Epithelial cell of prostate (primary cell): ENCODE measurements around the gene SLC25A13.
"Not testable (repeated sequence)": the region's sequence is repeated elsewhere in the genome, so short reads cannot be mapped to it uniquely, and the experiment has no call there.

ENCODE experiments used
- DNase-seq: peaks from one replicate; pipeline ENCODE4 v3.0.0-alpha.2; 2011; ENCODE audit warnings: low read depth, low spot score
- H3K27ac ChIP-seq: fragments of 450-650 bp; 2 replicates; pipeline ENCODE4 v1.5.1; 2017; ENCODE audit warnings: mild to moderate bottlenecking

Gene SLC25A13

DNA sequence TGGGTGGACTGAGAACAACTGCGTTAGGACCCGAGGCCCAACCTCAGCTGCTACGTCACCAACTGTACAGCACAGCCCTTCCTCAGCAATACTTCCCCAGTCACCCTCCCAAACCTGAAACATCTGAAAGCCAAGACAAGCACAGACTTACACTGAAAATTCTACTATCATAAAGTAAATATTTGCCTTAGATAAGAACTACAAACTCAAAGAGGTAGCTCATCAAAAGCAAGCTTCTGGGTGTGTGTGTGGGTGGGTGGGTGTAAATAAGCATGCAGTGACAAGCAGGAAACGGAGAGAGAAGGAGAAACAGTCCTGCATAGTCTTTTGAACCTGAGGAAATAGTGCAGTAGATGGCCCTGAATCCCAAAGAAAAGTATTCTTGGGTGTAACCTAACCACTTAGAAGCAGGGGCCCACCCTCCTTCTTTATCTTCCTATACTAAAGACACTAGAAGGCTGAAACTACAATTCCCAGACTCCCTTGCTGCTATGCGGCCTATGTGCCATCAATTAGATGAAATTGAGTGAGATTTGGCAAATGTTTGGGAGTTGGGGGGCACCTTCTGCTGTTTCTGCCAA, 18.7 kb downstream of the SLC25A13 start:
- H3K27ac ChIP-seq: peak overlapping the region; percentile 89
- peak; percentile 95 for DNase-seq

DNA sequence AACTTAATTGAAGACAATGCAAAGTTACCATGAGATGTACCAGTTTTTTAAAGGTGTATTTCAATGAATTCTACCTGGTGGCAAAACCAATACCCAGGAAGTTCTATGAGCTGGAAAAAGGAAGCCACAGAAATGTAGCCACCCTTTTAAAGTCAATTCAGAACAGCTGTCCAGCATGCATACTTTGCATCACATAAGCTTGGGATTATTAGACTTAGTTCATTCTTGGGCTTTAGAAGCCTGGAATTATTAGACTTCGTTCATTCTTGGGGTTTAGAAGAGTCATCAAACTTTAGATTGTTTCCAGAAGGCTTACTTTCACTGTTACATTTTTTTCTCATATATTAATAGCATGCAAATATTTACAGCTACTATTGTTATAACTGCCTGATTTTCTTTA, 20.9 kb downstream of the SLC25A13 start:
- no peak overlapping the region for H3K27ac ChIP-seq
- DNase-seq: no peak

DNA sequence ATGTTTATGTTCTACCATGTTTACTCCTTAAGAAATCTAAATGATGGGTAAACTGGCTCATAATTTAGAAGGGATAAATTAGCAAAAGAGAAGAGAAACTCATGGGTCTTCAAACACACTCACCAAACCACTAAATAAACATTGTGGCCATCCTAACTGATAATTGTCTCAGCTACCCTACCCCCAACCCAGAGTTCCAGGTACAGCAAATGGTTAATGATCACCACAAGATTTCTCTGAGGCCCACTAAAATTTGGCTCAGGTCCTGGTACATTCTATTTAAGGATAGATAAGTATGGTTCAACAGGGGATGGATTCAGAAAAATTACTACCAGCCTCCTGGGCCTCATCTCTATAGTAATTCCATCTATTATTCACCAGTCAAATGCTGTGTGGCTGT, 21.4 kb downstream of the SLC25A13 start:
- H3K27ac ChIP-seq: no peak overlapping the region
- DNase-seq: no peak

DNA sequence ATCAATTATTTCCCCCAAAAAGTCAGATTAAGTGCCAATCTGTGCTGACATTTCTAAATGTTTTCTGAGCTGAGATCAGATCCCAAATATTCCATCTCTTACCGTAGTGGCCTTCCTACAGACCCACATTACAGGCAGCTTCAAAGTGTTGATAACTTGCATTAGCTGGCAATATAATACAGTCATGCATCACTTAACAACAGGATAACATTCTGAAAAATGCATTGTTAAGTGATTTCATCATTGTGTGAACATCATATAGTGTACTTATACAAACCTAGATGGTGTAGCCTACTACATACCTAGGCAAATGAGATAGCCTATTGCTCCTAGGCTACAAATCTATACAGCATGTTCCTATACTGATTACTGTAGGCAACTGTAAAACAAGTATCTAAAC, 22.4 kb downstream of the SLC25A13 start:
- DNase-seq: no peak

DNA sequence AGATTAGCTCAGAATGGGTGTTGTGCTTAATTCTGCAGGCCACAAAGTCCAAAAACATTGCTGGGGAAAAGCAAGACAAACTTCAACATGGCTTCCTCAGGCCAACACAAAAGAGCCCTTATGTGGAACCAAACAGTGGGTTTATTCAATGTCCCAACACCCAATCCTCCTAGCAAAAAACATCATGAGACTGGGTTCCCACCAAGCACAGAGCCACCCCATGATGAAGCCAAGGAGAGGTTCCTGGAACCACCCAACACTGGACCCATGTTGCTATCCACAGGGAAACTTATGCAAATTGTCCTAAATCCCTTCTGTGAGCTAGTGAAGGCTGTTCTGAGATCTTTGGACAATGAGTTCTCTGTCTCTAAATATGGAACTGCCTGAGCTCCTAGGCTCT, 24.0 kb downstream of the SLC25A13 start:
- H3K27ac ChIP-seq: no peak overlapping the region
- DNase-seq: no peak

More for the DNA sequence above, 22.4 kb downstream of the SLC25A13 start:
- H3K27ac ChIP-seq: no peak overlapping the region

DNA sequence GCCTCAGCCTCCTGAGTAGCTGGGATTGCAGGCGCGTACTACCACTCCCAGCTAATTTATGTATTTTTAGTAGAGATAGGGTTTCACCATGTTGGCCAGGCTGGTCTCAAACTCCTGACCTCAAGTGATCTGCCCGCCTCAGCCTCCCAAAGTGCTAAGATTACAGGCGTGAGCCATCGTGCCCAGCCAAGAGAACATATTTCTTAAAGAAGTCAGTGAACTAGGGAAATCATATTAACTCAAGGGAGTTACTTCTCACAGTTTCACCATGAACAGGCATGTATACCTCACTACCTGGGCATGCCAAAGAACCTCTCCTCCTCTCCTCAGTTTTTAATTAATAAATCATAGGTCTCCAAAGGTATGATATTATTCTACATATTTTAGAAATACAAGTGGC, 24.5 kb downstream of the SLC25A13 start:
- H3K27ac ChIP-seq, DNase-seq: not testable (repeated sequence)

DNA sequence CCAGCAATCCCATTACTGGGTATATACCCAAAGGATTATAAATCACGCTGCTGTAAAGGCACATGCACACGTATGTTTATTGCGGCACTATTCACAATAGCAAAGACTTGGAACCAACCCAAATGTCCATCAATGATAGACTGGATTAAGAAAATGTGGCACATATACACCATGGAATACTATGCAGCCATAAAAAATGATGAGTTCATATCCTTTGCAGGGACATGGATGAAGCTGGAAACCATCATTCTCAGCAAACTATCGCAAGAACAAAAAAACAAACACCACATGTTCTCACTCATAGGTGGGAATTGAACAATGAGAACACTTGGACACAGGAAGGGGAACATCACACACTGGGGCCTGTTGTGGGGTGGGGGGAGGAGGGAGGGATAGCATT, 28.0 kb downstream of the SLC25A13 start:
- DNase-seq, H3K27ac ChIP-seq: not testable (repeated sequence)

DNA sequence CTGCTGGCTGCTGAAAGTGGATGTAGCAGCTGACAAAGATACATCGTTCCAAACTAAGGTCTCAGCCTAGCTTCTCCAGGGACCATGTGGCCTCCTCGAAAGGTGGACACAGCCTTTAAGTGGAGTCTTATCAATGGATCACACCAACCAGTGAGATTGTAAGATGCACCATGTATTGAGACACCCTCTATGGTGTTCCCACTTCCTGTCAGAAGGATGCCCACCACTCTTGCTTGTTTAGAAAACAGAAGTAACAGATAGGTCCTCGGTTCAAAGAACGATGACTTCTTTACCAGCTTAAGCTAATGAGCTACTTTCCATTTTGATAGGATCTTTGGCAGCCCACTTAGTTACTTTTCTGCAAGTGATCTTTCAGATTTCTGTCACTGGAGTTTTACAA, 34.3 kb downstream of the SLC25A13 start:
- H3K27ac ChIP-seq: no peak overlapping the region
- DNase-seq: no peak

DNA sequence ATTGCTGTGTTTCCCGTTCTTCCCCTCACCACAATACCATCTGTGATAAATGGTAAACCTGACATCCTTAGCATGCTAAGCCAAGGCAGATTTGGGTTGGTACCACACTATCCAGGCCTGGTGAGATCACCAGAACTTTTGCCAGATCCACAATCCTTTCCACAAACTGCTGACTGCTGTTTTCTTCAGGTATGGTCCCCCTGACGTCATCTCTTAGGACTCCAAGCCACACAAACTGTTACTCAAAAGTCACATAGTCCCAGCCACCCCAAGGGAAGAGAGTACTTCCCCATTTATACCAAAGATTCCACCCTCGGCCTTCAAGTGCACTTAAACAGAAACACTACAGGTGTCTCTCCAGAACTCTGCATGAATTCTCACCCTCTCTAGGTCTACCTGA, 34.8 kb downstream of the SLC25A13 start:
- DNase-seq: no peak
- H3K27ac ChIP-seq: no peak overlapping the region

DNA sequence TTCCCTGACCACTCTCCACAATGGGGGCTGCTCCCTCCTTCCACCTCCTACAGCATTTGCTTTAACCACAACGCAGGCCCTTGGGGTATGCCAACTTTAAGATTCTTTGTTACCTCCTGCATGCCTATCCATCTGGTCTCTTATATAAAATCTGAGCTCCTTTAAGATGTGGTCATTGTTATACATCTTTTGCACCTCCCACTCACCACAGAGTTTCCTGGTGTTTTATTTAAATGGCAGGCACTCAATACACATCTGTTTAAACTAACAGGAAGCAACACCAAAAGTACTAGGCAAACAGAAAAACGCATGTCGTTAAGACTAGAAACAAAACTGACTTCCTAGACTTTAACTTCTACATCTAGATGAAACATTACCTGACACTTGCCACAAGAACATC, 36.3 kb downstream of the SLC25A13 start:
- no peak for DNase-seq

DNA sequence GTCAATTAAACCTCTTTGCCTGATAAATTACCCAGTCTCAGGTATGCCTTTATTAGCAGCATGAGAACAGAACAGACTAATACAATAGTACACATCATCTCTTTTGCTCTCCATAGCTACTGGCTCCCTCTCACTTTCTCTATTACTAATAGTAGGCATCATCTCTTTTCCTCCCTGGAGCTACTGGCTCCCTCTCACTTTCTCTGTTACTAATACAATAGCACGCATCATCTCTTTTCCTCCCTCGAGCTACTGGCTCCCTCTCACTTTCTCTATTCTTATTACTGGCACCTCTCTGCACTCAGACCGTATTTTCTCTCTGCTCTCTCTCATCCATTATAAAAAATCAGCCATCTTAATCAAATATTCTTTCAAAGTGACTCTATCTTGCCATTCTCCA, 37.1 kb downstream of the SLC25A13 start:
- no peak for DNase-seq
- no peak overlapping the region for H3K27ac ChIP-seq

More for the DNA sequence above, 36.3 kb downstream of the SLC25A13 start:
- H3K27ac ChIP-seq: no peak overlapping the region

DNA sequence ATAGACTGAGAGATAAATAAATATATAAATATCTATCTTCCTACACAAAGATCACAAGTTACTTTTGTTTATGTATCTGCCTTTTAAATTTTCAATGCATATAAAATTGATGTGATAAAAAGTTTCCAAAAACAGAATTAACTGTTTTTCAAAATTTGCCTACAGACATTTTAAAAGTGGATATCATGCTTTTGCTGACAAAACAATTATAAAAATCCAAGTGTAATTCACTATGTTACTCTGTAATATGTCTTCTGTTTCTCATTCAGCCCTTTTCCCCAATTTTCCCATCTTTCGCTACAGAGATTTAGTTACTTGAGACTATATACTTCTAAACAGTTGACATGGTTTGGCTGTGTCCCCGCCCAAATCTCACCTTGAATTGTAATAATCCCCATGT, 37.7 kb downstream of the SLC25A13 start:
- no peak for DNase-seq
- H3K27ac ChIP-seq: no peak overlapping the region

DNA sequence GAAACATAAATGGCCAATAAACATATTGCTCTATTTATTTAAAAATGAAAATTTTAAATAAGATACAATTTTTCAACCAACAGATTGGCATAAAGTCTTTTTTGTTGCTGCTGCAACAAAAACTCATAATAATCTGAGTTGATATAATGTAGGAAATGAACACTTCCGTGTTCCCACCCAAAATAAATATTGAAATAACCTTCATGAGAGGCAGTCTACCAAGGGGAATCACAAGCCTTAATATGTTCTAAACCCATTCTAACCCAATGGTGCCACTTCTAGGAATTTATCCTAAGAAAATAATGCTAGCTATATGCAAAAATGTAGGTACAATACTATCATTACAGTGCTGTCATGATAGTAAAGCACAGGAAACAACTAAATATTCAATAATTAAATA, 39.1 kb downstream of the SLC25A13 start:
- no peak for DNase-seq
- H3K27ac ChIP-seq: no peak overlapping the region

DNA sequence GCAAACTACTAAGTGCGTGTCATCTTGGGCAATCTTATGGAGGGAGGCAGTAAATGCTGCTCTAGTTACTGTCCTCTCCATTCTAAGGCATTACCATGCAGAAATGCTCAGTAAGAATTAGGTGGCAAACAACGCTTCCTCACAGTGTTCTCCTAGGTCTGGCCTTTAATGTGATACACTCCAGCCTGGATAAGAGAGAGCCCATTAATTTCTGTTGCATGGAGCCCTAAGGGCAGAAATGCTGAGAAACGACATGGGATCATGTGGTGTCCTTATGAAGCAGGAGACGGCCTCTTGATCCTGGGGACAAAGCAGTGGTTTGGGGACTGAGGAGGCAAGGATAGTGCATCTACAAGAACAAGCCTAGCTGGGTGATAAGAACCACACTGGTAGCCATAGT, 44.0 kb downstream of the SLC25A13 start:
- DNase-seq: no peak
- H3K27ac ChIP-seq: no peak overlapping the region

DNA sequence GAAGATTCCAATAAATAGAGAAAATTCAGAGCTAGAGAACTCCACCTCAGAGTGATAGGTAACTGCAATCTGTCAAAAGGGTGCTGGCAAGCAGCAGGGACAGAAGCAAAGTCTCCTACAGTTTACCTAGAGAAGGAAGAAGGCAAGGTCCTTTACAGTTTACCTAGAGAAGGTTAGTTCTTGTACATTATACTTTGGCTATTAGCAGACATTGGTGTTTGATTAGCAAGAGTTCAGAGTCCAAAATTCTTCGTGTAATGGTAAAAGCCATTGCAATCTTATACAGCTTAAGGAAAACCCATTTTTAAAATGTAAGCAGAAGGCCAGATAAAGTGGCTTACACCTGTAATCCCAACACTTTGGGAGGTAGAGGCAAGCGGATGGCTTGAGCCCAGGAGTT, 45.9 kb downstream of the SLC25A13 start:
- H3K27ac ChIP-seq: no peak overlapping the region
- DNase-seq: no peak

DNA sequence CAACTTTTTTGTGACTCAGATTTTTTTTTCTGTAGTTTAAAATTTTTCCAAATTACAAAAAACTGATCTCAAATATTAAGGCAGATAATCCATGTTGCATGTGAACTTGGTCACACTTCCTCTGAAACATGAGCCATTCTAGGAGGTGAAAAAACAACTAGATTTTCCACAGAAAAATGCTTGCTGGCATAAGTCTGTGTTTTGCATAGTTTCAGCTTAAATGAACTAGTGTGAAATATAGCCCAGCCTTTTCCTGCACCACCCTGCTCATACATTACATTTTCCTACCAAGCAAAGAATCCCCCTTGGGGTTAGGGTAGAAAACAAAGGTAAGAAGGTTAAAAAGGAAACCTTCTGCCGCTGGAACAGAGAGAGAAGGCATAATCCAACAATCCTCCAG, 48.2 kb downstream of the SLC25A13 start:
- H3K27ac ChIP-seq: no peak overlapping the region
- DNase-seq: no peak

DNA sequence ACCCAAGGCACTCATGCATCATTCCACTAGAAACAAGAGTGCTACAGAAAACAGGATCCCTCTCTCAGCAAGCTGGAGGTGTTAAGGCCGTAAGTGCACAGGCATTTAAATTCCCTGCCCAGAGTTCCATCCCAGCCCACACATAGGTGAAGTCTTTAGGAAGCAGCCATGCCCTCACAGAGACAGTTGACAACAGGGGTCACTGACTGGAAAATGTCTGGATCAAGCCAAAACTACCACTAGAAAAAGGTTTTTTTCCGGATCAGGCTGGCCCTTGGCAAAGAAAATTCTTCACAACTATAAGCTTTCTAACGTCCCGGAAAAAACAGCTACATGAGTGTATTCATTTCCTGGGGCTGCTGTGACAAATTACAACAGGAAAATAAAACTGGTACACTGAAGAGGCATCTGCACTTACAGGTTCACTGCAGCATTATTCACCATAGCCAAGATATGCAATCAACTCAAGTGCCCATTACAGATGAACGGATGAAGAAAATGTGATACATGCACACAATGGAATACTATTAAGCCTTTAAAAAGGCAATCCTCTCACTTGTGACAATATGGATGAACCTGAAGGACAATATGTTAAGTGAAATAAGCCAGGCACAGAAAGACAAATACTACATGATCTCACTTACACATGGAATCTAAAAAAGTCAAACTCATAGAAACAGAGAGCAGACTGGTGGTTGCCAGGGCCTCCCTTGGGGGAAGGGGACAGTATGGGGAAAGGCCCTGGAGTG, 52.5 kb downstream of the SLC25A13 start:
- no peak overlapping the region for H3K27ac ChIP-seq
- no peak for DNase-seq

DNA sequence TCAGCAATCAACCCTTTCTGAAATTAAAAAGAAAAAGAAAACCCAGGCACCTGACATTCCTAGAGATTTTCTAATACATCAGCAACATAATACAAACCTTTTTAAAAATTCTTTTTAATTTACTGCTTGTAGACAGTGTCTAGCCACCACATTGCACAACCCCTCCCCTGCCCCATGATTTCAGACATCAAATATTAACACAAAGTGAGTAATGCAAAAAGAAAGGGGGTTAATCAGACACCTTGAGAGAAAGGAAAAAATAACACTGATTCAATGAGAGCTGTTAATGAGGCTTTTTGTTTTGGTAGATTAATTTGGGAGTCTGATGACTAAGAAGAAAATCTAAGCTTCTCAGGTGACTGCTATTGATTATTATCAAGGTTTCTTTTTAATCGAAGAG, 55.3 kb downstream of the SLC25A13 start:
- no peak overlapping the region for H3K27ac ChIP-seq
- no peak for DNase-seq

DNA sequence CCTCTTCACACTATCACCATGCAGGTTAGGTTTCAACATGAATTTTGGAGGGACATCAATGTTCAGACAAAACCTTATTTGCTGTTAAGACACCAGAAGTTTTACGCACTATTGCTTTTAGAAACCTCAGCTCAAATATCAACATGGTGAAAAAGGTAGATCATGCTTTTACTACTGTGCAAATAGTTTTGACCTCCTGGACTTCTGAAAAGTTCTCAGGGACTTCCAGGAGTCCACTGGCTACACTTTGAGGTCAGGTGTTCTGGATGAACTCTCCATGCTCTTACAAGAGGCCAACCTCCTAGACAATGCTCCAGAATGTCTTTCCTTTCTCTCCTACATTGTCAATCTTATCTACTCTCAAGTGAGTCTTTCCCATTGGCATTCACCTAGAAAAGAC, 55.9 kb downstream of the SLC25A13 start:
- DNase-seq: no peak
- no peak overlapping the region for H3K27ac ChIP-seq

DNA sequence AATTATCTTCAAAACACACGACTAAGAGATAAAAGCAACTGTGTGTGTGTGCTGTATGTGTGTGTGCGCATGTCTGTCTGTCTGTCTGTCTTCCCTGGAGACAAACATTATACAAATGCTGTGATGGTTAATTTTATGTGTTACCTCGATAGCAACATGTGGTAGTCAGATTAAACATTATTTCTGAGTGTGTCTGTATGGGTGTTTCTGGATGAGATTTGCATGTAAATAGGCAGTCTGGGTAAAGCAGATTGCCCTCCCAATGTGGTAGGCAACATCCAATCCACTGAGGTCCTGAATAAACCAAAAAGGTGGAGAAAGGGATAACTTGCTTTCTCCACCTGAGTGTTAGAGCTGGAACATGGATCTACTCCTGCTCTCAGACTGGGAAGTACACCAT, 67.9 kb downstream of the SLC25A13 start:
- H3K27ac ChIP-seq: no peak overlapping the region
- no peak for DNase-seq

DNA sequence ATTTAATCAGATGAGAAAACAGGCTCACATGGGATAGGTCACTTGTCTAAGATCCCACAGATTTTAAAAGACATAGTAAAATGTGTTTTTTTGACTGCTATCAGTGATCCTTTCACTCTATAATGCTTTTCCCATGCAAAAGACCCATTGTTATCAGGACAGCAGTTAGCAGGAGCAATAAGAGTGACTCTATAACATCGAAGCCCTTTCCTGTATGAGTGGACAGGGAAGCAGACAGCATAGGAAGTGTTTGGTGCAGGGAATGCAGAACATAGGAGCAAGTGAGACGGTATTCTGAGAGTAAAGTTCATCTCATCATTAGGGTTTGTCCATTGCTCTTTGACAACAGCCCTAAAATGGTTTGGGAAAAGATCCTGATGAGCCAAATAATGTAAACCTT, 68.5 kb downstream of the SLC25A13 start:
- no peak overlapping the region for H3K27ac ChIP-seq
- no peak for DNase-seq

DNA sequence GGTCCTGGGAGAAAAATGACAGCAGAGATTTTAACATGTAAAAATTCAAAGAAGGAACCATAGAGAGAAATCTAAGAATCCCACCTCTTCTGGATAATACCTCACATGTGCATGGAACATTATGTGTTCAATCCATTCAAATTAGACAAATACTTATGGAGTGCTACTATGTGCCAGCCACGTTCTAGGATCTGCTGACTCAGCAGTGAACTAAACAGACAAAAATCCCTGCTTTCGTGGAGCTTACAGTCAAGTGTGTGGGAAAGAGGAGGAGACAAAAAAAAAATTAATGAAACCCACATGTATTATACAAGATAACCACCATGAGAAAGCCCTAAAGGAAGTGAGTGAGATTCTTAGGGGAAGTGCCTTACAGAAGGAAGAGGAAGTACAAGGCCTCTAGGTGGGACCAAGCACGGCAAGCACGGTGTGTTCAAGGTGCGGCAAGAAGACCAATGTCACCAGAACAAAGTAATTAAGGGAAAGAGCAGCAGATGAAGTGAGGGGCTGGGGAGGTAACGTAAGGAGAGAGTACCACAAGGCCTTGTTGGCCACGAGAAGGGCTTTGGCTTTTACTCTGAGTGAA, 71.0 kb downstream of the SLC25A13 start:
- DNase-seq: no peak
- no peak overlapping the region for H3K27ac ChIP-seq
